HG03520 (cell line): ENCODE measurements around the gene TNFAIP1.
A peak's percentile ranks its signal among the peaks of the same experiment; 100 is the strongest.

Source experiments
- ATAC-seq: cut with Tn5 transposase; IDR thresholded peaks from one replicate; pipeline ENCODE4 v1.9.1; 2021; ENCODE audit warnings: mild to moderate bottlenecking, moderate library complexity; ENCODE audit not compliant: unreplicated experiment

The TNFAIP1 gene

GRCh38 chr17:28344435-28344901 is 8.9 kb downstream of the TNFAIP1 start:
- ATAC-seq = no peak

GRCh38 chr17:28345419-28346198 is 10.0 kb downstream of the TNFAIP1 start:
- no peak for ATAC-seq

GRCh38 chr17:28346199-28346580 is 10.6 kb downstream of the TNFAIP1 start:
- no peak for ATAC-seq

- no peak for ATAC-seq
Measured at GRCh38 chr17:28346746-28347246, 11.2 kb downstream of the TNFAIP1 start.

GRCh38 chr17:28347261-28347891 is 11.8 kb downstream of the TNFAIP1 start:
- ATAC-seq = no peak

- no peak for ATAC-seq
Measured at GRCh38 chr17:28348979-28349378, 13.4 kb downstream of the TNFAIP1 start.

GRCh38 chr17:28350271-28350670 is 14.7 kb downstream of the TNFAIP1 start:
- ATAC-seq = no peak

- ATAC-seq = peak; percentile 92
Measured at GRCh38 chr17:28357061-28357900, 21.7 kb downstream of the TNFAIP1 start, which contains the start of gene POLDIP2. Gene POLDIP2 (minus strand): TSS chr17:28357527. CDS start chr17:28357448, 79 bp downstream.

- no peak for ATAC-seq
Measured at GRCh38 chr17:28357901-28358197, 22.3 kb downstream of the TNFAIP1 start.

- ATAC-seq = no peak
Measured at GRCh38 chr17:28363186-28363585, 27.6 kb downstream of the TNFAIP1 start.

GRCh38 chr17:28363776-28364650 is 28.5 kb downstream of the TNFAIP1 start:
- no peak for ATAC-seq

- ATAC-seq = no peak
Measured at GRCh38 chr17:28364665-28365363, 29.3 kb downstream of the TNFAIP1 start, which contains the start of gene SEBOX. Gene SEBOX (minus strand): TSS chr17:28365199. CDS start chr17:28365151, 48 bp downstream.

GRCh38 chr17:28365487-28365886 is 29.9 kb downstream of the TNFAIP1 start:
- no peak for ATAC-seq

GRCh38 chr17:28366605-28367004 is 31.0 kb downstream of the TNFAIP1 start:
- ATAC-seq = no peak

GRCh38 chr17:28367641-28368305 is 32.2 kb downstream of the TNFAIP1 start:
- ATAC-seq = no peak

- ATAC-seq = no peak
Measured at GRCh38 chr17:28368306-28368831, 32.8 kb downstream of the TNFAIP1 start.

- ATAC-seq = no peak
Measured at GRCh38 chr17:28368915-28369683, 33.5 kb downstream of the TNFAIP1 start.

GRCh38 chr17:28369684-28370034 is 34.1 kb downstream of the TNFAIP1 start:
- ATAC-seq = no peak
